GM12878 (cell line): ENCODE results near the gene PAX3. TPM values are rescaled to one million over a fixed set of nuclear protein-coding genes. Genes with fewer than 3 reads are reported as not detected.

Experiments
- CHD1 ChIP-seq: IDR thresholded peaks from 2 replicates; pipeline ENCODE4 v1.6.1; 2012; ENCODE audit warnings: low read depth, low read length, improper control_type of control experiment
- CUX1 ChIP-seq: IDR thresholded peaks from 2 replicates; pipeline ENCODE4 v1.6.1; 2012; ENCODE audit warnings: improper control_type of control experiment, low read depth, low read length; ENCODE audit not compliant: insufficient replicate concordance
- DPF2 ChIP-seq: fragments of 450-650 bp; IDR thresholded peaks from 2 replicates; pipeline ENCODE4 v1.6.1; 2017; ENCODE audit warnings: mild to moderate bottlenecking
- EED ChIP-seq: sonication (generic); IDR thresholded peaks from 2 replicates; pipeline ENCODE4 v1.6.1; 2016; ENCODE audit warnings: antibody characterized with exemption, low read depth
- EZH2 ChIP-seq: IDR thresholded peaks from 2 replicates; pipeline ENCODE4 v1.6.1; 2012; ENCODE audit warnings: low read depth, mild to moderate bottlenecking, control low read depth, inconsistent platforms, low read length, borderline replicate concordance; ENCODE audit not compliant: control insufficient read depth
- HDAC2 ChIP-seq: fragments of 200-600 bp; sonication (generic); IDR thresholded peaks from 2 replicates; pipeline ENCODE4 v1.6.1; 2017
- HDGF ChIP-seq: fragments of 450-650 bp; IDR thresholded peaks from 2 replicates; pipeline ENCODE4 v1.6.1; 2016; ENCODE audit warnings: antibody characterized with exemption
- KLF5 ChIP-seq: fragments of 450-650 bp; IDR thresholded peaks from 2 replicates; pipeline ENCODE4 v1.6.1; 2014; ENCODE audit warnings: mild to moderate bottlenecking; ENCODE audit not compliant: partially characterized antibody
- NFYB ChIP-seq: IDR thresholded peaks from 2 replicates; pipeline ENCODE4 v1.6.1; 2011; ENCODE audit warnings: low read depth, mild to moderate bottlenecking, low read length, improper control_type of control experiment, moderate library complexity; ENCODE audit not compliant: insufficient read depth
- NR2F1 ChIP-seq: fragments of 450-650 bp; conservative IDR thresholded peaks from 2 replicates; pipeline ENCODE4 v1.6.1; 2017; ENCODE audit warnings: mild to moderate bottlenecking
- POLR2A ChIP-seq: IDR thresholded peaks from 2 replicates; pipeline ENCODE4 v1.6.1; 2011; ENCODE audit warnings: low read depth, mild to moderate bottlenecking, low read length
- POLR2AphosphoS2 ChIP-seq: IDR thresholded peaks from 2 replicates; pipeline ENCODE4 v1.6.1; 2011; ENCODE audit warnings: low read depth, mild to moderate bottlenecking, low read length, improper control_type of control experiment, moderate library complexity
- RAD21 ChIP-seq: IDR thresholded peaks from 2 replicates; pipeline ENCODE4 v1.6.1; 2011; ENCODE audit warnings: mild to moderate bottlenecking, low read depth, low read length, moderate library complexity; ENCODE audit not compliant: insufficient read depth
- SIN3A ChIP-seq: IDR thresholded peaks from 2 replicates; pipeline ENCODE4 v1.6.1; 2012; ENCODE audit warnings: low read depth, low read length, improper control_type of control experiment
- ZBTB4 ChIP-seq: fragments of 450-650 bp; formaldehyde crosslinking; IDR thresholded peaks from 2 replicates; pipeline ENCODE4 v1.4.0; 2022; ENCODE audit warnings: mild to moderate bottlenecking, moderate library complexity
- ZNF207 ChIP-seq: fragments of 450-650 bp; IDR thresholded peaks from 2 replicates; pipeline ENCODE4 v1.6.1; 2014; ENCODE audit warnings: antibody characterized with exemption, mild to moderate bottlenecking, borderline replicate concordance
- ZNF24 ChIP-seq: fragments of 450-650 bp; IDR thresholded peaks from 2 replicates; pipeline ENCODE4 v1.6.1; 2017; ENCODE audit warnings: antibody characterized with exemption, mild to moderate bottlenecking
- ZNF592 ChIP-seq: fragments of 450-650 bp; IDR thresholded peaks from 2 replicates; pipeline ENCODE4 v1.6.1; 2017; ENCODE audit warnings: mild to moderate bottlenecking, moderate library complexity
- polyA plus RNA-seq, 11 experiments: library from polyadenylated mRNA; depleted of rRNA in 4 of 11; unstranded in 6 of 11; stranded (reverse) in 5 of 11; fragments of >200 nt; fragmentation: Nextera tagmentation in 4 of 11; fragmentation: Illumina TruSeq in 1 of 11; extraction: Ambion mirVana in 4 of 11; extraction: Trizol in 1 of 11; gene quantifications; 1 replicate in 1 of 11; 2 replicates in 10 of 11; pipeline versions ENCODE4 v1.2.1 to v1.2.3, GENCODE V29; 2011 to 2016; ENCODE audit warnings: inconsistent platforms in 2 of 11, missing spikeins in 2 of 11, low read depth in 1 of 11
- total RNA-seq, 4 experiments: library from RNA; depleted of rRNA in 3 of 4; stranded (reverse); fragments of >200 nt in 3 of 4; fragmentation: Illumina TruSeq in 1 of 4; extraction: Trizol in 1 of 4; gene quantifications; 2 replicates each; pipeline versions ENCODE4 v1.2.1 to v1.2.3, GENCODE V29; 2013 to 2021

Gene PAX3
- total and polyA plus RNA-seq, 10 of the 15 experiments (the other 5 are each of a cell fraction or from before 2014, with no cell fraction given), result not detected

GRCh38 chr2:222318712-222319585 is 20.2 kb upstream of the PAX3 start (continued):
- TF ChIP-seq CUX1 (no peak), KLF5 (no peak), POLR2A (no peak), HDAC2 (no peak), ZNF592 (no peak), SIN3A (no peak), NR2F1 (peak; percentile 49; the same call in 1 of the 2 replicates), ZBTB4 (no peak), EZH2 (no peak), POLR2AphosphoS2 (no peak), NFYB (no peak), ZNF24 (no peak), EED (no peak), HDGF (0 out of 2 replicates have a peak, but pooled peaks have one; percentile 5), CHD1 (no peak), RAD21 (peak; percentile 28; the same call in 1 of the 2 replicates), ZNF207 (no peak), DPF2 (0 out of 2 replicates have a peak, but pooled peaks have one; percentile 34)
